GM12891 (cell line): ENCODE results near the gene AQP9.

Experiments used
- POLR2A ChIP-seq: IDR thresholded peaks from 2 replicates; pipeline ENCODE4 v1.6.1; 2011; ENCODE audit warnings: low read depth, low read length, control low read depth
- TAF1 ChIP-seq: IDR thresholded peaks from 2 replicates; pipeline ENCODE4 v1.6.1; 2011; ENCODE audit warnings: low read depth, low read length, control low read depth

- TF ChIP-seq POLR2A = no peak
- no peak for TF ChIP-seq TAF1
These were observed 13.6 kb upstream of the AQP9 start for GRCh38 chr15:58124585-58124984.
